Liver (tissue), 3 donors: ENCODE measurements around the gene PSMG1.

Experiments
- FOXA1 ChIP-seq: IDR thresholded peaks from 2 replicates; pipeline ENCODE4 v1.6.1; 2016; ENCODE audit warnings: antibody characterized with exemption
- GABPA ChIP-seq, 2 donors: IDR thresholded peaks in 1 of 2; conservative IDR thresholded peaks in 1 of 2; 2 replicates each; pipeline ENCODE4 v1.6.1; 2016; ENCODE audit warnings: antibody characterized with exemption in 2 of 2, mild to moderate bottlenecking in 1 of 2, moderate library complexity in 1 of 2
- HNF4A ChIP-seq, 2 donors: conservative IDR thresholded peaks; 2 replicates each; pipeline ENCODE4 v1.6.1; 2016; ENCODE audit warnings: antibody characterized with exemption in 2 of 2, mild to moderate bottlenecking in 2 of 2
- JUND ChIP-seq, 2 donors: IDR thresholded peaks; 2 replicates each; pipeline ENCODE4 v1.6.1; 2016; ENCODE audit warnings: antibody characterized with exemption in 2 of 2
- RAD21 ChIP-seq, 2 donors: IDR thresholded peaks; 2 replicates each; pipeline ENCODE4 v1.6.1; 2016; ENCODE audit warnings: antibody characterized with exemption in 2 of 2, mild to moderate bottlenecking in 2 of 2
- REST ChIP-seq: IDR thresholded peaks from 2 replicates; pipeline ENCODE4 v1.6.1; 2016; ENCODE audit warnings: antibody characterized with exemption, mild to moderate bottlenecking
- TAF1 ChIP-seq: conservative IDR thresholded peaks from 2 replicates; pipeline ENCODE4 v1.6.1; 2016; ENCODE audit warnings: antibody characterized with exemption, mild to moderate bottlenecking
- YY1 ChIP-seq: IDR thresholded peaks from 2 replicates; pipeline ENCODE4 v1.6.1; 2016; ENCODE audit warnings: antibody characterized with exemption, mild to moderate bottlenecking
- TF ChIP-seq, protein P1 (sequence below): fragments of 150-350 bp; IDR thresholded peaks from 2 replicates; pipeline ENCODE4 v1.5.1; 2017; ENCODE audit warnings: improper control_type of control experiment, low read depth, low read length; ENCODE audit not compliant: missing input control
- TF ChIP-seq, protein P2 (sequence below): IDR thresholded peaks from 2 replicates; pipeline ENCODE4 v1.6.1; 2016; ENCODE audit warnings: antibody characterized with exemption
- donor health status: healthy.
- donor health status: healthy.

- TF ChIP-seq, protein P1, sequence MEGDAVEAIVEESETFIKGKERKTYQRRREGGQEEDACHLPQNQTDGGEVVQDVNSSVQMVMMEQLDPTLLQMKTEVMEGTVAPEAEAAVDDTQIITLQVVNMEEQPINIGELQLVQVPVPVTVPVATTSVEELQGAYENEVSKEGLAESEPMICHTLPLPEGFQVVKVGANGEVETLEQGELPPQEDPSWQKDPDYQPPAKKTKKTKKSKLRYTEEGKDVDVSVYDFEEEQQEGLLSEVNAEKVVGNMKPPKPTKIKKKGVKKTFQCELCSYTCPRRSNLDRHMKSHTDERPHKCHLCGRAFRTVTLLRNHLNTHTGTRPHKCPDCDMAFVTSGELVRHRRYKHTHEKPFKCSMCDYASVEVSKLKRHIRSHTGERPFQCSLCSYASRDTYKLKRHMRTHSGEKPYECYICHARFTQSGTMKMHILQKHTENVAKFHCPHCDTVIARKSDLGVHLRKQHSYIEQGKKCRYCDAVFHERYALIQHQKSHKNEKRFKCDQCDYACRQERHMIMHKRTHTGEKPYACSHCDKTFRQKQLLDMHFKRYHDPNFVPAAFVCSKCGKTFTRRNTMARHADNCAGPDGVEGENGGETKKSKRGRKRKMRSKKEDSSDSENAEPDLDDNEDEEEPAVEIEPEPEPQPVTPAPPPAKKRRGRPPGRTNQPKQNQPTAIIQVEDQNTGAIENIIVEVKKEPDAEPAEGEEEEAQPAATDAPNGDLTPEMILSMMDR = no peak
- TF ChIP-seq JUND (IDR thresholded peaks at IDR 0.05) (no peak), REST (no peak), TAF1 (no peak), YY1 (no peak), FOXA1 (no peak), RAD21 (IDR thresholded peaks at IDR 0.05) (no peak), GABPA (IDR thresholded peaks at IDR 0.05 in 1 of 2, conservative IDR thresholded peaks at IDR 0.05 in 1 of 2) (no peak), HNF4A (conservative IDR thresholded peaks at IDR 0.05) (no peak)
- TF ChIP-seq, protein P2, sequence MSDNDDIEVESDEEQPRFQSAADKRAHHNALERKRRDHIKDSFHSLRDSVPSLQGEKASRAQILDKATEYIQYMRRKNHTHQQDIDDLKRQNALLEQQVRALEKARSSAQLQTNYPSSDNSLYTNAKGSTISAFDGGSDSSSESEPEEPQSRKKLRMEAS = no peak
These were observed 41.7 kb upstream of the PSMG1 start for GRCh38 chr21:39224930-39225329.
